HG02884 (cell line): ENCODE data around the gene VENTX.

Source experiments
- ATAC-seq: cut with Tn5 transposase; IDR thresholded peaks from one replicate; pipeline ENCODE4 v1.9.1; 2021; ENCODE audit warnings: mild to moderate bottlenecking, moderate library complexity; ENCODE audit not compliant: unreplicated experiment

Gene VENTX

DNA sequence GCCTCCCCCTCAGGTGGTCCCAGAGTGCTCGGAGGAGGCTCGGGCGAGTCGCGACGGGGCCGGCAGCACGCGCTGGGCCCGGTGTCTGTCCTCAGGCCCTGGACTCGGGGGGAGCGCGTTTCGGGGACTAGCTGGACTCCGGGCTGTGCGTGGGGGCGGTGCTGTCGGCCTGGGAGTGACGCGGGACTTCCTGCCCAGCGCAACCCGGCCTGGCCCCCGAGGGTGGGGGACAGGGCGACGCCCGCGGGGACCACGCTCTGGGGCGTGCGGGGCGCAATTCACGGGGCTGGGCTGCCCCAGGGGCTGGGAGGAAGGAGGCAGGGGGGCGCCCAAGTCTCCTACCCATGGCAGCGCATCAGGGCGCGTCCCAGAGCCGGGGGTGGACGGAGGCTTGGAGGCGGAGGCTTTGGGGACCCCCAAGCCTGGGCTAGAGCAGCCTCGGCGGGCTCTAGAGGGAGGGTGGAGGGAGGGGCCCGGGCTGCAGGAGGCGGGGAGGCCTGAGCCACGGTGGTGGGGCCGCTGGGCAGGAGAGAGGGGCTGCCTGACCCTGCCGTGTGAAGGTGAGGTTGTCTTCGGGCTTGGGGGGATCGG lies 2.3 kb upstream of the VENTX start:
- no peak for ATAC-seq

DNA sequence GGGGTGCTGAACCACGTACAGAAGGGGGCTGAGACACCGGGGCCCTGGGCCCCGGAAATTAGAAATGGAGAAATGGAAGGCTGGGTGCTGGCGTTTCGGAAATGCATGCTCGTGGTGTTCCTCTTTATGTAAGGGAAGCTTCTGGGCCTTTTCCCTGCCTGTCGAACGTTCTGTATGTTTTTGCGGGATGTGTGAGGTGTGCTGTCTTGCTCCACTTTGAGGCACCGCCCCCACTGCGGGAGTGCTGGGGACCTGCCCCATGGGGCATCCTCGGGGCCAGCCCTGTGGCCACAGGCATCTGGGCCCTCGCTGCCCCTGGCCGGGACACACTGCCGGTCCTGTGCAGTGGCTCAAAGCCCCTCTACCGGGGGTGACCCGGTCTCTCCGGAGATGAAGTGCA lies 1.7 kb upstream of the VENTX start:
- ATAC-seq = no peak

DNA sequence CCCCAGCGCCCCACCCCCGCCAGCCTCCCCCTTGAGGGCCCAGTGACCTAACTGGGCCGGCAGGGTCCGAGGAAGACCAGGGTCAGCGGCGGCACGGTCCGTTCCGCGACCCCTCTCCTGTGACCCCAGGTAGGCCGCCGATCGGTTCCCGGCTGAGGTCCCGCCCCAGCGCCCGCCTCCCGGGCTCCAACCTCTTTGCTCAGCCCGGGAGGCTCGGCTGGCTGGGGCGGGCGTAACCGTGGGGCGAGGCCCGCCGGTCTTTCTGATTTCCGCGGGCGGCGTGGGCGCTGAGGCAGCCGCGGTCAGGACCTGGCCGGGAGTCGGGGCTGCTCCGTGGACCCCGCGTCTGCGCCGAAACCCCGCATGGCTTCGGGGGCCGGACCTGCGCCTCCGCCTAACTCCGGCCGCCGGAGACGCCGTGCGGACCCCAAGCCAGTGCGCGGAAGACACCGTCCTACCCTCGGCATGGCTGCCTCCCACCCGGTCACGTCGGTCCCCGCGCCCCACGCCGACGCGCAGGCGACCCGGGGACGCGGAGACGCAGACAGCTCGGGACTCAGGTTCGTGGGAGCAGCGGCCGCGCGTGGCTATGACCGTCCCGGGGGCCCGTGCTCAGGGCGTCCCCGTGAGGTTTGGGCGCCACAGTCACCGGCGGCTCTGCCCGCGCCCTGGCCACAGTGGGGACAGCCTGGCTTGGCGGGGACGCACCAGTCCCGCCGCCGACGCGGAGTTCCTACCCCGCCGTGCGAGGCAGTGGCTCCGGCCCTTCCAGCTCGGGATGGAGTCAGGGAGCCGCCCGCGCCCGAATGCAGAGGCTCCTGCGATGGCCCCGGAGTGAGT lies 1.0 kb upstream of the VENTX start:
- ATAC-seq = no peak

DNA sequence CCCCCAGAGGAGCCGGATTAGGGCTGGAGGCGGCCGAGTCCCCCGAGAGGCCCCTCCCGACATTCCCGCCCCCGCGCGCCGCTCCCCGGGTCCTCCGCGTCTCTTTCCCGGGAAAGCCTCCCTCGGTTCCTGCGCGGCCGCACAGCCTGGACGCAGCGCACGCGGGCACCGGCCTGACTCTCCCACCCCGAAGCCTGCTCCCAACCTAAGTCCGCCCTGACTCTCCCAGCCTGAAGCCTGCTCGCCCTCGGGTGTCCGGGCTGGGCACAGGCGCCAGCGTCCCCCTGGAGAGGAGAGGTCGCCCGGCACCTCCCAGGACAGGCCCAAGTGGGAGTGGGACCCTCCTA lies 441 bp upstream of the VENTX start:
- no peak for ATAC-seq

DNA sequence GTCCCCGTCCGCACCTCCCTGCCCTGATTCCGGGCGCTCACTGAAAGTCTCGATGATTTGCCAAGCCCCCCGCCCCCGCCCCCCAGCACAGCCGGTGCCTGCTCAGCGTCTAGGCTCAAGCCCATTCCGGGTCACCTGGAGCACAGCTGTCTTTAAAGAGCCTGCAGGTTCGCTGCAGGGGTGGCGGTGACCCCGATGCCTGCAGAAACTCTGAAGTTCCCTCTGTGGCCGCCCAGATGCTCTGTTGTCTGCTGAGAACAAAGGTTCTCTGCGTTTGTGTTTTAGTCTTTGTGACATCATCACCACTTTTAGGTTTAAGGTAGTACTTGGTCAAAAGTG lies 780 bp downstream of the VENTX start:
- ATAC-seq = no peak

DNA sequence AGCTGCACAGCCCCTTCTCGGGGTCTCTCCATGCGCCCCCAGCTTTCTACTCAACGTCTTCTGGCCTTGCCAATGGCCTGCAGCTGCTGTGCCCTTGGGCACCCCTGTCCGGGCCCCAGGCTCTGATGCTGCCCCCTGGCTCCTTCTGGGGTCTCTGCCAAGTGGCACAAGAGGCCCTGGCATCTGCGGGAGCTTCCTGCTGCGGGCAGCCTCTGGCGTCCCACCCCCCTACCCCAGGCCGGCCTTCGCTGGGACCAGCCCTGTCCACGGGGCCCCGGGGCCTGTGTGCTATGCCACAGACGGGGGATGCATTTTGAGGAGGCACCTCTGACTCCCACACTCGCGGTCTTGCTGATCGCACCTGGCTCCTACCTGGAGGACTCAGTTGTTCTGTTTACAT lies 2.3 kb downstream of the VENTX start:
- no peak for ATAC-seq

DNA sequence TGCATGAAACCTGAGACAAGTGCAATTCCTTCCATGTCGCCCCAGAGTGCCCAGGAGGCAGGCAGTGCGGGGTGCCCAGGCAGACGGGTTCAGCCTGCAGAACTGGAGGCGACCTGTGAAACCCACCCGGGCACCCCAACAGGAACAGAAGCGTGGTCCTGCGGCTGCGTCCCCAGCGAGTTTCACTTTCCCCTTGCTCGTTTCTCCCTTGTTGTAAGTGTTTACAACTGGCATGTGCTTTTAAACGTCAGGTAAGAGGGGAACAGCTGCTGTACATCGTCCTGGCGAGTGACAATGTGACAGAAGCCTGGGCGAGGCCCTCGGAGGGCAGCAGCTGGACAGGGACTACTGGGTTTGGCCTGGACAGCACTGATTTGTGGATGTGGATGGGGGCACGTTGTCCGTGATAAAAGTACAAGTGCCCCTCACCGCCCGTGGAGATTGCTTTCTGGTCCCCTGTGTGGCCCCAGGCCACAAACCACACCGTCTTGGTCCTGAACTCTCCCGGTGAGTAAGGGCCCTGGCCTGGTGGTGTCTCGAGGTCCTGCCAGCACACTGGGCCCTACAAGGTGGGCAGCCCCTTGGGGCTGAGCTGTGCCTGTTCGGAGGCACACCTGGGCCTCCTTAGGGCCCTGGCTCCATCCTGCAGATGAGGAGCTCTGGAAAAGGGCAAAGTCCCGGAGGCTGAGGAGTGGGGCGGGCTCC lies 4.0 kb downstream of the VENTX start:
- no peak for ATAC-seq

DNA sequence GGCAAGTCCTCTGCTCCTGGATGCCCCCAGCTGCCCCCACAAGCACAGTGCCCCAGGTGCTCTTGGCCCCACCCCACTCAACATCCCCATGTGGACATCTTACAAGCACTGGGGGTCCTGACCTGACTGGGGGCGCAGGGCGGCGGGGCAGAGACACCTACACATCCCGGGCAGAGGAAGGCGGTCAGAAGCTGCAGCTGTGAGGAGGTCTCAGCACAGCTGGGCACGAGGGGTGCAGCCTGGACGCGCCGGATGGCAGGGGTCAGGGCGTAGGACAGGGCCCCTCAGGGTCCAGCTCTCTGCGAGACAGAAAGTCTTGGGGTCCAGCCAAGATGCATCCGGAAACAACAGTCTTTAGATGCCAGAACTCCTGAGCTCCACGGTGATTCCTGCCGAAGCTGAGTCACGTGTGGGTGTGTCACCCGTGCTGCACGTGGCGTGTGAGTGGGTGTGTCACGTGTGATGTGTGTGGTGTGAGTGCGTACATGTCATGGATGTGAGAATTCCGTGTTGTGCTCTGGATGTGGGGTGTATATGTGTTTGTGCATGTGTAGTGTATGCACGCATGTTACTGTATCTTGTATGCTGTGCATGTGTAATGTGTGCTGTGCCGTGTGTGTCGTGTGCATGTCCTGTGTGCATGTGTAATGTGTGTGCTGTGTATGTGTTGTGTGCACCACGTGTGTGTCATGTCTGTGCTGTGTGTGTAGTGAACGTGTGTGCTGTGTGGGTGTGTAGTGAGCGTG lies 5.1 kb downstream of the VENTX start:
- ATAC-seq = no peak

DNA sequence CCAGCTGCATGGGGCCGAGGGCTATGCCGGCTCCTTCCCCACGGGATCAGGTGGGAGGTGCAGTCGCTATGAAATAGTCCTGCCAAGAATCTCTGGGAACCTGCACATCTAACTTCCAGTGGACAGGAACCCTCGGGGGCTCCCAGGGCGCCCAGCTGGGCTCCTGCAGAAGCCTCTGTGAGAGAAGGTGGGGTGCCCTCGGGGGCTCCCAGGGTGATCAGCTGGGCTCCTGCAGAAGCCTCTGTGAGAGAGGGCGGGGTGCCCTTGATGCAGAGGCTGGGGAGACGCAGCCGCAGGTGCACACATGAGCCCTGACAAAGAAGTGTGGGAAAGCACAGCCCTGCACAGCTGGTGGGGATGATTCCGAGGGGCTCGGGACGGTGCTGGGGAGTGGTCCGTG lies 5.9 kb downstream of the VENTX start:
- no peak for ATAC-seq

DNA sequence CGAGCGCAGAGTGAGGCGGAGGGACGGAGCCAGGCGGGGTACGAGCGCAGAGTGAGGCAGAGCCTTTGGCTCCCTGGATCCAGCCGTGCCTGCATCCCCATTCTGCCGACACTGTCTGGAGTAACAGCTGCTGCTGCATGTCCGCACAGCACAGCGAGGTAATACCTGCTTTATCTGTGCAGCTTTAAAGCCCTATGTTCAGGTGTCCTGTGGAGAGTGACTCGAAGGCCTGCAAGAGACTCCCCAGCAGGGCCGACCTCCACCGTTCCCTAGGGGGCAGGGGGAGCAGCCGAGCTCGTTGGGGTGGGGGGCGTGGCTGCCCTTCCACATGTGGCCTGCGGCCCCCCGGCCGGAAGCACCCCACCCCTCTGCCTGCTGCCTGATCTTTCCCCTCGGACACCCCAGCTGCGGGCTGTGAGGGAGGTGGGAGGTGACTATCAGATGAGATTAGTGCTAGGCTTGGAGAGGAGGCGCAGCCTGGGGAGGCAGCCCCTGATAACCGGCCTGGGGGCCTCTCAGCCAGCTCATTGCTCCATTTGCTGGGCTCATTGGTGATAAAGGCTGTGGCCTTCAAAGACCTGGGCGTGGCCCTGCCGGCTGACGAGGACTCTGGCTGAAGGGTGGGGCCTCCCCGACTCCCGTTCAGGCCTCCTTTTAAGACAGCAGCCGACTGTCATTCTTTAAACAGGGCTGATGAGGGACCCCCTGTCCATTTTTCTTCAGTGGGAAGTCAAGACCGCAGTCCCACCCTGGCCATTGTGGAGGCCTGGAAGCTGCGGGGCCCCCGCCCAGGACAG lies 8.0 kb downstream of the VENTX start:
- ATAC-seq = no peak

DNA sequence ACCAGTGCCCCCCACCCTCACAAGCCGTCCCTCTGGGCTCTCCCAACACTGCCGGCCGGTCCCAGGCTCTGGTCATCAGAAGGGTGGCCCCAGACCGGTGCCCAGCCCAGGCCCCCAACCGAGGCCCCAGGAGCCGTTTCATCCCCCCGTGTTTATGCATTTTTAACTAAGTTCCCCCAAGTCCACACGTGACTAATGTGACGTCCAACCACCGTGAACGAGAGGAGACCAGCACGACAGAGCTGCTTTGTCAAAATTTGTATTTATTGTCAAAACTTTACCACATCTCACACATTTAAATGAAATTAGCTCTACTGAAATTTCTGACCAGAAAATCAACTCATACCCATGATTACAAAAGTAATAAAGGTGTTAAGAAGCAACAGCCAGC lies 8.6 kb downstream of the VENTX start:
- ATAC-seq = no peak

DNA sequence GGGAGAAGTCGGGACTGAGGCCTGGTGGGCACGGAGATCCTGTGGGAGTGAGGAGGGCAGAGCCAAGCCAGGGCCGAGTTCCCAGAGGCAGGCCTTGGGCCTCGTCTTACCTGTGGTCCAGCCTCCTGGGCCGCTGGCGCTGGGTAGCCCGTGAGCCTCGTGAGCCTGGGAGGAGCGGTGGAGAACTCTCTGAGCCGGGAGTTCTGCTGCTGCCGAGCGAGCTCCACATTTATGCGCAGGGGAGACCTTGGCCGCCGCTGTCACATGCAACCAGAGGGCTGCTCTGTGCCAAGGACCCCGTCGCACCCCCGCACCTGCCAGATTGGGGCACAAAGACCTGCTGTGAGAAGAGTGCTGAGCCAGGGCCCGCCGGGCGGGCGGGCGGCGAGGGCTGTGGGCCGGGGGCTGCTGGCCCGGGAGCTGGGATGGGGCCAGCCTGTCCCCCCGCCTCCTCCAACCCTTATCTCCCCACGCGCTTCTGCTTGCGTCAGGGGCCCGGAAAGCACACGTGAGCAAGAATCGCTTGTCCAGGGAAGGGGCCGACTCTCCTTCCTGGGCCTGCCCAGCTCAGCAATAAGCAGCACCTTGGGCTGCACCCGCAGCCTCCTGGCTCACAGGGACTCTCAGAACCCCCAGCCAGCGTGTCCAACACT lies 10.2 kb downstream of the VENTX start:
- ATAC-seq = no peak

DNA sequence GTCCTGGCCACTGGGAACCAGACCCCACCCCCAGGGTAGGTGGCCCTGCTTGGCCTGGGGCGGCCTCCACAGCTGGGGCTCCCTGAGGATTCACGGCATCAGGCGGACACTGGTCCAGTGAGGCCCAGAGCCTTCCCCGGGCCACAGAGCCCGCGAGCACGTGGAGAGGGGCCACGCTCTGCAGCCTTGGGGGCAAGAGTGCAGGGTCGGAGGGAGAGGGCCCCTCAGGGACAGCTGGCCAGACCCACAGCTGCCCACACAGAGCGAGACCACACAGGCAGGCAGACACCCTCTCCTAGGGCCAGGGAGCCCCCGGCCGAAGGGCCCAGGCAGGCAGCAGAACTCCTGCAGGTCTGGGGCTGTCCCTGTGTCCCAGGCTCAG lies 10.7 kb downstream of the VENTX start:
- ATAC-seq = no peak

DNA sequence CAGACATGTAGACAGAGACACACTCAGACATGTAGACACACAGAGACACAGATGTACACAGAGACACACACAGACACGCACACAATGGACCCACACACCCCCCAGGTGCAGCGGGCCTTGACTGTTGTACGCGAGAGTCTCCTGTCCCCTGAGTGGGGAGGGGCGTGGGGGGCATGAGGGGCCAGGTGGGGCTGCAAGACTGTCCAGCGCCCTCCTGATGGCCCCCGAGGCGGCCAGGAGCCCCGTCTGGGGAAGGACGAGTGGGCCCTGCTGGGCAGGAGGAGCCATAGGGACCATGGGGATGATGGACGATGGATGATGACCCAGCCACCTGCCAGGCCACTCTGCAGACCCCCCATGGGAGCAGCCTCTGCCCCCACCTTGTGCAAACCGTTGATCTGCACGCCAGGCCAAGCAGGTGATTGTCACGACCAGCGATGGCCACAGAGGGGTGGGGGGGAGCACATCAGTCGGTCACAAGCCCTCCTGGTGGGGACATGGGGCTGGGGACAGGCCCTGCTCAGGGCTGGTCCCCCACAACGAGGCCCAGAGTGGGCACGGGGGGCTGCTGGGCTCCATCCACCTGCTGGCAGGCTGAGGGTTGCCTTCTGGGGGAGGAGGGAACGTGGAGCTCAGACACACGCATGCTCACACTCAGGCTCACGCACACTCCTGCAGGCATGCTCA lies 11.6 kb downstream of the VENTX start:
- no peak for ATAC-seq

DNA sequence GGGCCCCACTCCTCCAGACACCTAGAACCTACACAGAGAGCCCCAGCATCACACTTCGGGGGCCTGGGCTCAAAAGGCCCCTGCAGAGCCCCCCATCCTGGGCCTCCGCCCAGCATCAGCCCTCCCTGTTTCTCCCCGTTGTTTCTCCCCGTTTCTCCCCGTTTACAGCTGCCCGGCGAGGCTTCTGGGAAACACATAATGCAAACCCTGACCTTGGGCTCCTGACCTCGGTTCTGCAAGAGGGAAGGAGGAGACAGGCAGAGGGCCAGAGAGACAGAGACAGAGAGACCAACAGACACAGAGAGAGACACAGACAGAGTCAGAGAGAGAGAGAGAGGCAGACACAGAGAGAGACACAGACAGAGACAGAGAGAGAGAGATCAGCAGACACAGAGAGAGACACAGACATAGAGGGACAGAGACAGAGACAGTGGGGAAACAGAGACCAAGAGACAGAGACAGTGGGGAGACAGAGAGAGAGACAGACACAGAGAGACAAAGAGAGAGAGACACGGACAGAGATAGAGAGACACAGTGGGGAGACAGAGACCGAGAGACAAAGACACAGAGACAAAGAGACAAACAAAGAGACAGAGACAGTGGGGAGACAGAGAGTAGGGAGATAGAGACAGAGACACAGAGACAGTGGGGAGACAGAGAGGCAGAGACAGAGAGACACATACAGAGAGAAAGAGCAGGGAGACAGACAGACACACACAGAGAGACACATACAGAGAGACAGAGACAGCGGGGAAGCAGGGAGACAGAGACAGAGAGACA lies 12.5 kb downstream of the VENTX start:
- ATAC-seq = no peak

DNA sequence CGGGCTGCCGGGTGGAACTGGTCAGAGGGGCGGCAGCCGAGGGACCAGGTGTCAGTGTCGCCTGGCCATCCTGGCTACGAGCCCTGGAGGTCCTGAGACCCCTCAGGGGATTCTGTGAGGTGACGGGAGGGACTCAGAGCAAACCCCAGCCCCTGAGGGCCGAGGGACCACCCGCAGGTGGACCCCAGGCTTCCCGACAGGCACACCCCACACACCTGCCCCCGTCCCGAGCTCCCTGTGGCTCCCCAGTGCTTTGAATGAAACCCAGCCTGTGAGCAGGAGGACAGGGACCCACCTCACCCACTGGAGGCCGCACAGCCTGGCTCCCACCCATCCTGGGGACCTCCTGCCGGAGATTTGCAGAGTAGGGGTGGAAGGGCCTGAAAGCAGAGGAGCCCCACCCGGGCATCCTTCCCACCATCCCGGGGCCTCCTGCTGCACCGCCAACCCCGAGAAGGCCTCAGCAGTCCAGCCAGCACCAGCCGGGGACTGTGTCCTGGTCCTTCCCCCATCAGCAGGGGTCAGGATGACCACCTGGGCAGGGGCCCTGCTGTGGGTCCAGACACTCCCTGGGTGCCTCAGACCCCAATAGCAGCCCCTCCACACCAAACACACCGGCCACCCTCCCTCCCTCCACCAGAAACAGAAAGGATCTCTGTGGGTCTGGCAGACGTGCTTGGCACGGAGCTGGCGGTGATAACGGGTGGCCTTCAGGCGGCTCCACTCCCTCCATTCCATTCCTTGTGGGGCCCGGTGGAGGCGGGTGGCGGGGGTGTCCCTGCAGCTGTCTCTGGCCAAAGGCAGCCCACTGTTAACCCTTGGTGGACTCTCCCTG lies 13.9 kb downstream of the VENTX start:
- no peak for ATAC-seq

DNA sequence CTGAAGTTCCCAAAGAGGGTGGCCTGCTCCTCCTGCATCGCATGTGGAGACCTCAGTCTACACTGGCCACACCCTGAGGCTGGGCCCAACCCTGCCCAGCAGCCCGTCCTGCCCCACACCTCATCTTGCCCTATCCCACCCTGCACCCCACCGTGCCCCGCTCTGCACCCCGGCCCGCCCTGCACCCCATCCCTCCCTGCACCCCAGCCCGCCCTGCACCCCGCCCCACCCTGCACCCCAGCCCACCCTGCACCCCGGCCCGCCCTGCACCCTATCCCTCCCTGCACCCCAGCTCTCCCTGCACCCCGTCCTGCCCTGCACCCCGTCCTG lies 14.5 kb downstream of the VENTX start:
- no peak for ATAC-seq

DNA sequence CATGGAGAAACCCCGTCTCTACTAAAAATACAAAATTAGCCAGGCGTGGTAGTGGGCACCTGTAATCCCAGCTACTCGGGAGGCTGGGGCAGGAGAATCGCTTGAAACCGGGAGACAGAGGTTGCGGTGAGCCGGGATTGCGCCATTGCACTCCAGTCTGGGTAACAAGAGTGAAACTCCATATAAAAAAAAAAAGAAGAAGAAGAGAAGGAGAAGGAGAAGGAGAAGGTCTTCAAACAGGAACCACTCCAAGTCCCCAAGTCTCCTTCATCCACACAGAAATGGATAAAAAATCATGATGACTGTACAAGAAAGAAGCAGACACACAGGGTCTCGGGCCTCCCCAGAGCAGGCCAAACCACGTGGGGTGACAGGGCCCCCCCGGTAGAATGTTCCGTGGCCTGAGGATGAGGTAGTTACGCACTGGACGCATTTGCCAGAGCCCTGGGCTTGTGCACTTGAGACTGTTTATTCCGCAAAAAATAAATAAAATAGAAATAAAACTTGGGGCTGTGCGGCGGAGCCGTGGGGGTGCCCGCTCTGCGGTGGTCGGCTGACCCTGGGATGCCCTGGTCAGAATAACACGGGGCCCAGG lies 15.8 kb downstream of the VENTX start:
- ATAC-seq = no peak
